ENCODE data around the gene THBS4.

Gene THBS4

DNA sequence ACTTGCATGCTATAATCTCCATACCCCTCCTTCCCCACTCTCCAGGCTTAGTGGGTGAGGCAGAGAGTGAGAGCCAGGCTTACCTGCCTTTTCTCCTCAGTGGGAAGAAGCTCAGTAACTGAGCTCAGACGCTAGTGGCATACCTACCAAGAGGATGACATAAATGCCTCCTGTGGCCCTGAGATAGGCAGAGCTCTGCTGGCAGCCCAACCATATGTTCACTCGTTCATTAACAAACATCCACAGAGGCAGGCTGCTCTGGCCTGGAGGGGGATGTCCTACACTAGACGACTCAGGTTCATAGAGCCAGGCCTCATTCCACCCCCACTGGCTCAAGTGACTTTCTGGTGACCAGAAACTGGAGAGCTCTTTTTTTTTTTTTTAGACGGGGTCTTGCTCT, 81.3 kb downstream of the THBS4 start:
- H3K9me3 Mint-ChIP-seq: no peaks in the 10 kb centered on the region
- no peak for ATAC-seq (replicated peaks; ENCODE audit: extremely low read depth, poor library complexity, severe bottlenecking)
- H3K27me3 Mint-ChIP-seq: no peaks in the 10 kb centered on the region
- H3K4me3 Mint-ChIP-seq: no peak overlapping the region
- DNase-seq (ENCODE audit: low spot score in 2 of 2): no peak
- H3K4me1 Mint-ChIP-seq: peaks cover 5% of the 10 kb centered on the region
- no peak overlapping the region for H3K27ac Mint-ChIP-seq (ENCODE audit: low read depth)
- H3K36me3 Mint-ChIP-seq (ENCODE audit: insufficient read depth): peaks cover 4% of the 10 kb centered on the region

DNA sequence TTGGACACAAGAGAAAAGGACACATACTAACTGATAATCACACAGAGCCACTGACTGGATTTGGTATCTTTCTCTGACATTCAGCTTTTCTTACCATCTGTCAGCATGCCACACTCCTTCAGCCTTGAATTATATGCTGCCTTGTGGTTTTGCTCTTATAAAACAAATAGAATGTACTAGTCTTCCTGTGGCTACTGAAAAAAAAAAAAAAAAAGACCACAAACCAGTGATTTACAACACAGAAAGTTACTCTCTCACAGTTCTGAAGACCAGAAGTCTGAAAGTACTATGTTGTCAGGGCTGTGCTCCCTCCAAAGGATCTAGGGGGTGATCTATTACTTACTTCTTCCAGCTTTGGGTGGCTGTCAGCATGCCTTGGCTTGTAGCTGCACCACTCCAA, 82.3 kb downstream of the THBS4 start:
- H3K27me3 Mint-ChIP-seq: no peaks in the 10 kb centered on the region
- no peaks in the 10 kb centered on the region for H3K9me3 Mint-ChIP-seq
- peaks cover 5% of the 10 kb centered on the region for H3K4me1 Mint-ChIP-seq
- H3K27ac Mint-ChIP-seq (ENCODE audit: low read depth): no peak overlapping the region
- H3K36me3 Mint-ChIP-seq (ENCODE audit: insufficient read depth): peaks cover 3% of the 10 kb centered on the region
- DNase-seq (ENCODE audit: low spot score in 2 of 2) (no peak), ATAC-seq (replicated peaks; ENCODE audit: extremely low read depth, poor library complexity, severe bottlenecking) (no peak)
- no peak overlapping the region for H3K4me3 Mint-ChIP-seq

DNA sequence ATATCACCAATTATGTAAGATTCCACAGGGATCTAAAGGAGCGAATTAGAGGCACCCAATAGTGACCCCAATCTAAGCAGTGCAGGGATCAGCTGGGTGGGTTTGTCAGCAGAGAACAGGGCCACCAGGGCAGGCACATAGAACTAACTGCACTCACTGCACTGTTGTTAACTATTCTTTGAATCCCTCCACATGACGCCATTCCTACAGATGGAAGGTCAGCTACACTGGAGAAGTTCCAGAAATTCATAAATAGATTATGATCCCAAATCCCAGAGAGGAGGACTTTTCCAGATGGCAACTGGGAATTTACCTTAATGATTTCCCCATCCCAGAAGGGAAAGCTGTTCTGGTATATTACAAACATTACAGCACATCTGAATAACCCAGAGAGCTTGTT, 84.2 kb downstream of the THBS4 start:
- no peaks in the 10 kb centered on the region for H3K9me3 Mint-ChIP-seq
- H3K27me3 Mint-ChIP-seq: no peaks in the 10 kb centered on the region
- peaks cover 2% of the 10 kb centered on the region for H3K36me3 Mint-ChIP-seq (ENCODE audit: insufficient read depth)
- DNase-seq (ENCODE audit: low spot score in 2 of 2): no peak
- no peak overlapping the region for H3K4me3 Mint-ChIP-seq
- ATAC-seq (replicated peaks; ENCODE audit: extremely low read depth, poor library complexity, severe bottlenecking): no peak
- no peak overlapping the region for H3K27ac Mint-ChIP-seq (ENCODE audit: low read depth)
- peaks cover 13% of the 10 kb centered on the region for H3K4me1 Mint-ChIP-seq

DNA sequence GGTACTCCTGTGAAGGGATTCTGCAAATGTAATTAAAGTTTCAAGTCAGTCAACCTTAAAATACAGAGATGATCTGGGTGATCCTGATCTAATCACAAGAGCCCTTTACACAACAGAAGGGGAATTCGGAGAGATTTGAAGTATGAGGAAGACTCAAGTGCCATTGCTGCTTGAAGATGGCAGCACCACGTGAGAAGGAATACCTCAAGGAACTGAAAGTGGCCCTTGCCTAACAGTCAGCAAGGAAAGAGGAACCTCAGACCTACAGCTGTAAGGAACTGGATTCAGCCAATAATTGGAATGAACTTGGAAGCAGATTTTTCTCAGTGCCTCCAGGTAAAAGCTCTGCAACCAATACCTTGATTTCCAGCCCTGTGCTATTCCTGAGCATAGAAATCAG, 87.4 kb downstream of the THBS4 start:
- no peak overlapping the region for H3K4me3 Mint-ChIP-seq
- peaks cover 26% of the 10 kb centered on the region for H3K4me1 Mint-ChIP-seq
- H3K27me3 Mint-ChIP-seq: no peaks in the 10 kb centered on the region
- ATAC-seq (replicated peaks; ENCODE audit: extremely low read depth, poor library complexity, severe bottlenecking) (no peak), DNase-seq (ENCODE audit: low spot score in 2 of 2) (no peak)
- peaks cover 4% of the 10 kb centered on the region for H3K36me3 Mint-ChIP-seq (ENCODE audit: insufficient read depth)
- no peaks in the 10 kb centered on the region for H3K9me3 Mint-ChIP-seq
- no peak overlapping the region for H3K27ac Mint-ChIP-seq (ENCODE audit: low read depth)

DNA sequence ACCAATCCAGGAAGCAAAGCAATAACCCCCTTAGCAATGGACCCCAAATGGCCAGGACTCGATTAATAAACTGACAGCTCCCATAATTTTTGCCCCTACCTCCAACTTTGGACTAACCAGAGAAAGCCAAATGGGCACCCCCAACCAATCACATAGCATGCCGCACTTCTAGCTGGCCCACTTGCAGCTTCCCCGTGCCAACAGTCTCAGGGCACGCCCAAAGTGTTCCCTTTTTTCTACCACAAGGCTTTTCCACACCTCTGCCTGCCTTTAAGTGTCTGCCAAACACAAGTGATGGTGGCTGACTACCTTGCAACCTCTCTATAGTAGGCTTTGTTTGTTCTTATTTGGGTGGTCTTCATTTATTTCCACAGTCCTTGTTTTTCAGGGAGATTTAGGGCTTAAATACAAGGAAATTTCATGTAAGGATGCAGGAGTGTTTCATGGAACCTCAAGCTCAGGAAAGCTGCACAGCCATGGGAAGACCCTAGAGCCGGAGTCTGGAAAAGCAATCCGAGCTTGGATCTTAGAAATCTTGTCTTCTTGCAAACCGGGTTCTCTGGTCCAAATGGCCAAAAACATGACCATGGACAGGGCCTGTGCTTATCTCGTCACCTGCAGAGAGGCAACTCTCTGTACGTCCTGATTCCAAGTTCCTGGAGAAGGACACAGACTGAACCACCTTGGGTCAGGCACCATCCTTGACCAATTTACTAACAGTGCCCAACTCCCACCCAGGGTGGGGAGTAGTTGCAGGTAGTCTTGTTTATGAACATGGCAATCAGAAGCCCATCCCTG, 89.2 kb downstream of the THBS4 start:
- H3K9me3 Mint-ChIP-seq: no peaks in the 10 kb centered on the region
- H3K27ac Mint-ChIP-seq (ENCODE audit: low read depth): no peak overlapping the region
- H3K27me3 Mint-ChIP-seq: no peaks in the 10 kb centered on the region
- peaks cover 6% of the 10 kb centered on the region for H3K36me3 Mint-ChIP-seq (ENCODE audit: insufficient read depth)
- peaks cover 26% of the 10 kb centered on the region for H3K4me1 Mint-ChIP-seq
- no peak overlapping the region for H3K4me3 Mint-ChIP-seq
- DNase-seq (ENCODE audit: low spot score in 2 of 2) (no peak), ATAC-seq (replicated peaks; ENCODE audit: extremely low read depth, poor library complexity, severe bottlenecking) (no peak)

DNA sequence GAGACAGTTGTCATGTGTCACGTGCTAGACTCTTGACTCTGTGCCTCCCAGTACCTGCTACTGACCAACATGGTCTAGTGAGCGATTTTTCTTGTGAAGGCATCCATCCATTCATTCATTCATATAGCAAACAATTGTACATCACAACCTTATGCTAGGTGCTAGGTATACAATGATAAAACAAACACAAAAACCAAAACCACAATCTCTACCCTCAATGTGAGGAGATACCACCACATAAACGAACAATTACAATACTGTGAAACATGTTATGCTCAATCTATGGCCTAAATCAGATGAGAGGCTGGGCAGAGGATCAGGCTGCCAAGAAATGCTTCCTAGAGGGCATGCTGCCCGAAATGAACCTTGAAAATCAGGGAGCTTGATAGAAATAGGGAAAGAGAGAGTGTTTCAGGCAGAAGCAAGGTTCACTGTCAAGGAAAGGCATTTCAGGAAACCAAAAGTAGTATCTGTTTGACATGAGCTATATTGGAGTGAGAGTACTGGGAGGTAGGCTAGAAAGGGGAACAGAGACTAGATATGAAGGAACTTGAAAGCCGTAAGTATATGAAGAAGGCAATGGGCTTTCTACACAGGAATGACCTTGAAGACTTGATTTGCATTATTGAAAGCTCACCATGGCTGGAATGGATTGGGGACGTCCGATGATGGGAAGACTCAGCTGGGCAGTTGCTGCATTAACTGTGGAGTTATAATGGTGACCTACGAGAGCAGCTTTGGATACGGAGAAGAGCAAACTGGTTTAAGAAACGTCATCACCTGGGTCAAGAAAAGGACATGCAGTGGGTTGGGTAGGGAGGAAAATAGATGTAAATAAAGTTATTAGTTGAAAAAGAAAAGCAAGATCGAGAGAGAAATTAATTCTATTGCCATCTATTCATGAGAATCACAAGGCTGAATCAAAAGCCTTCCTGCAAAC, 90.1 kb downstream of the THBS4 start:
- Mint-ChIP-seq H3K4me3 (peak overlapping the region; percentile 1), H3K36me3 (ENCODE audit: insufficient read depth) (peaks cover 6% of the 10 kb centered on the region), H3K4me1 (peaks cover 26% of the 10 kb centered on the region), H3K27me3 (no peaks in the 10 kb centered on the region), H3K9me3 (no peaks in the 10 kb centered on the region), H3K27ac (ENCODE audit: low read depth) (no peak overlapping the region)
- no peak for DNase-seq (ENCODE audit: low spot score in 2 of 2)
- peak; percentile 51 for ATAC-seq (replicated peaks; ENCODE audit: extremely low read depth, poor library complexity, severe bottlenecking)

DNA sequence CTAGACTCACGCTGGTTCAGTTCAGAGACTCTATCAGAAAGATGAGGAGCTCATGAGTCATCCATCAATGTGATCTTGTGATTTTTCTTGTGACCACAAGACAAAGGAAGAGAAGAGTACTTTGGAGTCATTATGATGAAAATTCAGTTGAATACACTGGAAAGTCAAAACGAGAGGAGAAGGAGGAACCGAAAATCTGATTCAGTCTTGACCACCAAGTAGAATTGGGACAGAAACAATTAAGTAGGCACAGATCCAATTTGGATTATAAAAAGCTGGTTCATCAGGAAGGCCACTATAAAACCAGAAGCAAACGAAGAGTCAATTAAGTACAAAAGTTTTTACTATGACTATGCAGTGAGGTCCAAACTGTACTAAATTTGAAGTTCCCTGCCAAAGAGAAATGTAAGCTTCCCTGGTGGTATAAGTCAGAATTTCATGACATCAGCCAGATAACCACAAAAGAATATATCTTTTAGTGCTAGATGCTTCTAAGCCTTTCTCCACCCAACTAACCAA, 90.9 kb downstream of the THBS4 start:
- peaks cover 6% of the 10 kb centered on the region for H3K36me3 Mint-ChIP-seq (ENCODE audit: insufficient read depth)
- H3K27me3 Mint-ChIP-seq: no peaks in the 10 kb centered on the region
- H3K4me3 Mint-ChIP-seq: peak overlapping the region; percentile 1
- DNase-seq (ENCODE audit: low spot score in 2 of 2): no peak
- no peaks in the 10 kb centered on the region for H3K9me3 Mint-ChIP-seq
- H3K4me1 Mint-ChIP-seq: peaks cover 26% of the 10 kb centered on the region
- peak; percentile 66 for ATAC-seq (replicated peaks; ENCODE audit: extremely low read depth, poor library complexity, severe bottlenecking)
- no peak overlapping the region for H3K27ac Mint-ChIP-seq (ENCODE audit: low read depth)

DNA sequence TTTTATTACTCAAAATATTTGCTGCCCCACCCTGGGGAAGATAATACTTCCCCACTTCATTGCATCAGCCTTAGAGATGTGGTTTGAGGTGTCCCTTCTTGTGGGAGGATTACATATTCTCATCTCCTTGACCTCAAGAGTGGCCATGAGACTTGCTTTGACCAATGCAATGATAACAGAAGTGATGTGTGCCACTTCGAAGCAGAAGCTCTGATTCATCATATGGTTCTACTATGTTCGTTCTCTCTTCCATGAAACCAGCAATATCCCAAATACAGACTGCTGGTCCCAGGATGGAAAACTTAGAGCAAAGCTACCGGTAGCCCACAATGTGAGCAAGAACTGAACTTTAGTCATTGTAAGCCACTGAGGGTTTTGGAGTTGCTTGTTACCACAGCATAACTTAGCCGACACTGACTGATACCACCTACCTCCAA, 92.0 kb downstream of the THBS4 start:
- no peaks in the 10 kb centered on the region for H3K9me3 Mint-ChIP-seq
- H3K4me1 Mint-ChIP-seq: peaks cover 26% of the 10 kb centered on the region
- ATAC-seq (replicated peaks; ENCODE audit: extremely low read depth, poor library complexity, severe bottlenecking): peak; percentile 35
- no peak overlapping the region for H3K4me3 Mint-ChIP-seq
- H3K36me3 Mint-ChIP-seq (ENCODE audit: insufficient read depth): peaks cover 4% of the 10 kb centered on the region
- no peaks in the 10 kb centered on the region for H3K27me3 Mint-ChIP-seq
- no peak overlapping the region for H3K27ac Mint-ChIP-seq (ENCODE audit: low read depth)
- DNase-seq (ENCODE audit: low spot score in 2 of 2): no peak

DNA sequence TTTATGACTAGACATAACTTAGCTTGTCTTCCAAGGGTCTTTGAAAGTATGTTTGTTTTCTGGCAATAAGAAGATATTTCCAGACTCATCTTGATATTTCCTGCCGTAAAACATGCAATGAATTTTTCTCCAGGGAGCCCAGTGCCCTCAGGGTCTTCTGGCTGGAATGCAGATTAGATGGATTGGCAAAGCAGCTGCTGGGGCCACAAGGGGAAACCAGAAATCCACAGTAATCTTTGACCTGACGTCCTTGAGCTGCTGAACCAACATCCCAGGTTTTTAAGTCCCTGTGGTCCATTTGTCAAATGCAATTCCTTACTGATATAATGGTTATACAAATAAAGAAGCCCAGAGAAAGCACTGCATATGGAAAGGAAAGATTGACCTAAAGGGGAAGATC, 93.0 kb downstream of the THBS4 start:
- Mint-ChIP-seq H3K4me1 (peaks cover 28% of the 10 kb centered on the region), H3K27me3 (no peaks in the 10 kb centered on the region), H3K27ac (ENCODE audit: low read depth) (no peak overlapping the region), H3K36me3 (ENCODE audit: insufficient read depth) (peaks cover 4% of the 10 kb centered on the region), H3K9me3 (no peaks in the 10 kb centered on the region), H3K4me3 (no peak overlapping the region)
- no peak for DNase-seq (ENCODE audit: low spot score in 2 of 2)
- no peak for ATAC-seq (replicated peaks; ENCODE audit: extremely low read depth, poor library complexity, severe bottlenecking)

DNA sequence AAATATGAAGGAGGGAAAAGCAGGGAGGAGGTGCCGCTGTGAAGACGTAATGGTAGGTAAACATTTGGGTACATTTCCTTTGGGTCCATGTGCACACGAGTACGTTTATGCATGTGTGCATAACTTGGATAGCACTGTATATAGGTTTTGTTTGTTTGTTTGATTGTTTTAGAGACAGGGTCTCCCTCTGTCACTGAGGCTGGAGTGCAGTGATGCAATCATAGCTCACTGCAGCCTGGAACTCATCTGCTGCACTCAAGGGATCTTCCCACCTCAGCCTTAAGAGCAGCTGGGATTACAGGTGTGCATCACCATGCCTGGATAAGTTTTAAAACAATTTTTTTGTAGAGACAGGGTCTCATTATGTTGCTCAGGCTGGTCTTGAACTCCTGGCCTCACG, 94.0 kb downstream of the THBS4 start:
- Mint-ChIP-seq H3K4me1 (peaks cover 28% of the 10 kb centered on the region), H3K27me3 (no peaks in the 10 kb centered on the region), H3K27ac (ENCODE audit: low read depth) (no peak overlapping the region), H3K4me3 (no peak overlapping the region), H3K36me3 (ENCODE audit: insufficient read depth) (peaks cover 4% of the 10 kb centered on the region), H3K9me3 (no peaks in the 10 kb centered on the region)
- DNase-seq (ENCODE audit: low spot score in 2 of 2): no peak
- no peak for ATAC-seq (replicated peaks; ENCODE audit: extremely low read depth, poor library complexity, severe bottlenecking)

Measured in central memory CD8-positive, alpha-beta T cell (primary cell).